Activated naive CD4-positive, alpha-beta T cell treated with anti-CD3 and anti-CD28 coated beads, Interleukin-2, amount 10 ng/mL, durations not matched to agents 7 days and 5 days (primary cell): ENCODE data around the gene ANKRD66.

Experiments used
- CTCF ChIA-PET: fragments of 350-600 bp; sonication (Branson Sonifier 250); formaldehyde crosslinking; loops from one replicate; lab custom pipeline; 2021; ENCODE audit warnings: antibody characterized with exemption; lab: Charles Lee
- DNase-seq: peaks from one replicate; pipeline ENCODE4 v3.0.0-alpha.2; 2020
- H3K27ac Mint-ChIP-seq: one replicate; pipeline ENCODE4 v1.8.0; 2021; ENCODE audit warnings: mild to moderate bottlenecking, moderate library complexity, mixed read lengths
- H3K27me3 Mint-ChIP-seq: one replicate; pipeline ENCODE4 v1.8.0; 2021; ENCODE audit warnings: mild to moderate bottlenecking, mixed read lengths
- H3K36me3 Mint-ChIP-seq: one replicate; pipeline ENCODE4 v1.8.0; 2021; ENCODE audit warnings: mixed read lengths
- H3K4me1 Mint-ChIP-seq: one replicate; pipeline ENCODE4 v1.8.0; 2021; ENCODE audit warnings: mixed read lengths
- H3K4me3 Mint-ChIP-seq: one replicate; pipeline ENCODE4 v1.8.0; 2021; ENCODE audit warnings: mild to moderate bottlenecking, moderate library complexity, mixed read lengths
- H3K9me3 Mint-ChIP-seq: one replicate; pipeline ENCODE4 v1.8.0; 2021; ENCODE audit warnings: mixed read lengths

ANKRD66 gene

GRCh38 chr6:46790355-46790874 lies 43.7 kb downstream of the ANKRD66 start:
- Mint-ChIP-seq H3K4me1 (no peaks in the 10 kb centered on the region), H3K36me3 (no peaks in the 10 kb centered on the region), H3K9me3 (no peaks in the 10 kb centered on the region), H3K4me3 (no peak overlapping the region), H3K27ac (no peak overlapping the region), H3K27me3 (no peaks in the 10 kb centered on the region)
- CTCF ChIA-PET, result no interaction called here
- DNase-seq, result no peak

GRCh38 chr6:46792635-46793034 lies 45.9 kb downstream of the ANKRD66 start:
- no peak overlapping the region for H3K27ac Mint-ChIP-seq
- DNase-seq, result no peak
- H3K4me1 Mint-ChIP-seq, result no peaks in the 10 kb centered on the region
- H3K4me3 Mint-ChIP-seq, result no peak overlapping the region
- no peaks in the 10 kb centered on the region for H3K36me3 Mint-ChIP-seq
- CTCF ChIA-PET, result no interaction called here
- no peaks in the 10 kb centered on the region for H3K9me3 Mint-ChIP-seq
- H3K27me3 Mint-ChIP-seq, result no peaks in the 10 kb centered on the region

GRCh38 chr6:46793138-46793537 lies 46.4 kb downstream of the ANKRD66 start, which contains the start of gene MEP1A:
MEP1A (plus strand) TSS chr6:46793389; CDS start chr6:46793399, 10 bp downstream.
- Mint-ChIP-seq H3K36me3 (no peaks in the 10 kb centered on the region), H3K4me1 (no peaks in the 10 kb centered on the region), H3K4me3 (no peak within 1 kb of the TSS), H3K27me3 (no peaks in the 10 kb centered on the region), H3K27ac (no peak within 1 kb of the TSS), H3K9me3 (no peaks in the 10 kb centered on the region)
- CTCF ChIA-PET, result no interaction called here
- DNase-seq, result no peak

- CTCF ChIA-PET, result interaction anchor here (0.5 kb wide), 1 partner anchor 1026 kb away, joined by 3 read pairs; no protein-coding TSS in a partner anchor
- no peaks in the 10 kb centered on the region for H3K27me3 Mint-ChIP-seq
- no peaks in the 10 kb centered on the region for H3K4me1 Mint-ChIP-seq
- no peaks in the 10 kb centered on the region for H3K36me3 Mint-ChIP-seq
- H3K9me3 Mint-ChIP-seq, result no peaks in the 10 kb centered on the region
- no peak overlapping the region for H3K4me3 Mint-ChIP-seq
- DNase-seq, result no peak
- H3K27ac Mint-ChIP-seq, result no peak overlapping the region
Measured at GRCh38 chr6:46794068-46794467, 47.3 kb downstream of the ANKRD66 start.

GRCh38 chr6:46795816-46796215 lies 49.1 kb downstream of the ANKRD66 start:
- Mint-ChIP-seq H3K4me3 (no peak overlapping the region), H3K4me1 (no peaks in the 10 kb centered on the region), H3K9me3 (no peaks in the 10 kb centered on the region), H3K27me3 (no peaks in the 10 kb centered on the region), H3K36me3 (no peaks in the 10 kb centered on the region), H3K27ac (no peak overlapping the region)
- CTCF ChIA-PET, result no interaction called here
- DNase-seq, result no peak

GRCh38 chr6:46796848-46797580 lies 50.3 kb downstream of the ANKRD66 start:
- CTCF ChIA-PET, result no interaction called here
- H3K4me3 Mint-ChIP-seq, result no peak overlapping the region
- H3K4me1 Mint-ChIP-seq, result no peaks in the 10 kb centered on the region
- DNase-seq, result no peak
- no peaks in the 10 kb centered on the region for H3K27me3 Mint-ChIP-seq
- no peaks in the 10 kb centered on the region for H3K36me3 Mint-ChIP-seq
- H3K9me3 Mint-ChIP-seq, result no peaks in the 10 kb centered on the region
- no peak overlapping the region for H3K27ac Mint-ChIP-seq

- H3K4me1 Mint-ChIP-seq, result no peaks in the 10 kb centered on the region
Measured at GRCh38 chr6:46799657-46800056, 52.9 kb downstream of the ANKRD66 start.

GRCh38 chr6:46808806-46809205 lies 62.1 kb downstream of the ANKRD66 start:
- Mint-ChIP-seq H3K27me3 (peaks cover 16% of the 10 kb centered on the region), H3K27ac (no peak overlapping the region), H3K4me3 (no peak overlapping the region), H3K4me1 (no peaks in the 10 kb centered on the region), H3K36me3 (no peaks in the 10 kb centered on the region), H3K9me3 (no peaks in the 10 kb centered on the region)
- CTCF ChIA-PET, result no interaction called here
- no peak for DNase-seq

More at GRCh38 chr6:46799657-46800056, 52.9 kb downstream of the ANKRD66 start:
- CTCF ChIA-PET, result no interaction called here
- Mint-ChIP-seq H3K4me3 (no peak overlapping the region), H3K27me3 (no peaks in the 10 kb centered on the region), H3K36me3 (no peaks in the 10 kb centered on the region), H3K9me3 (no peaks in the 10 kb centered on the region), H3K27ac (no peak overlapping the region)
- no peak for DNase-seq
